Stimulated activated CD8-positive, alpha-beta memory T cell treated with anti-CD3 and anti-CD28 coated beads, Interleukin-15, amount 100 ng/mL, for 1 hour (primary cell): ENCODE results near the gene OR11A1.

Experiments
- DNase-seq: peaks from one replicate; pipeline ENCODE4 v3.0.0-alpha.2; 2020; ENCODE audit warnings: low read depth

The OR11A1 gene

GRCh38 chr6:29388533-29388932 is 68.3 kb downstream of the OR11A1 start:
- no peak for DNase-seq

- DNase-seq = no peak
These were observed 80.9 kb downstream of the OR11A1 start for GRCh38 chr6:29376003-29376402.
